GM20431 (cell line): ENCODE data around the gene KIAA1549.

Source experiments
- in situ Hi-C: fragments of 300-500 bp; cut with MseI, MboI; formaldehyde crosslinking; loops from one replicate; pipeline ENCODE4 v1.15.0; 2020; ENCODE audit warnings: low sequenced_read_pairs; ENCODE audit not compliant: unreplicated experiment

Gene KIAA1549

GRCh38 chr7:138785587-138786437, 195.4 kb downstream of the KIAA1549 start:
- in situ Hi-C loops: no loop called here

DNA sequence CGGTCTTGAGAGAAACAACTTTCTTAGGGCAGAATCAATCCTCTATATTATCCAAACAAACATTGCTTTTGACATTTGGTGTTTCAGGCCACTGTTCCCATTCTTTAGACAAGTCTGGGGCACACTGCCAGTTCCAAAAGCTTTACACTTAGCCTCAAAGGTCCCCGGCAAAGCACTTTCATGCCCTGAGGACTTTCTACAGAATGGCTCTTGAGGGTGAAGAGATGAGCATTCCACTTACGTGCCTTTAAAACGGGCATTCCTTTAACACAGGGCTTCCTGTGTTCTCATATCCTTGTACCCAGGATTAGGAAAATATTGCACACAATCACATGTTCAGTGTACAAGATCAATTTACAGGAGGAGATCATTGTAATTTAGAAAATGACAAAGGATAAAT, 196.5 kb downstream of the KIAA1549 start:
- in situ Hi-C loops: no loop called here
